Heart left ventricle (tissue), 13 donors: ENCODE results near the gene GPR37.

Experiments
- CTCF ChIP-seq, 12 donors: fragments of 200-600 bp; sonication (generic) in 4 of 12; IDR thresholded peaks; one replicate each; pipeline versions ENCODE4 v1.5.0 to v1.8.0; 2018 to 2022; ENCODE audit warnings: antibody characterized with exemption in 12 of 12, mild to moderate bottlenecking in 5 of 12
- POLR2A ChIP-seq, 2 donors: fragments of 450-650 bp; IDR thresholded peaks; one replicate each; pipeline ENCODE4 v1.6.1; 2017; ENCODE audit warnings: antibody characterized with exemption in 2 of 2, mild to moderate bottlenecking in 2 of 2, moderate library complexity in 2 of 2
- donor health status: ischemic (EF 13 %, LVEDD 7.1; RV severe dilation, severe dysfunction).
- donor health status: DM: no; HTN: yes; CAD: no.
- donor health status: DM: no; HTN: no; CAD: no.
- donor health status: ischemic (EF 25% LVEDD 6.9; RV normal size, moderate dysfunction).
- donor health status: ischemic (EF 25% LVEDD 5.7; RV mildly dilated, moderate dysfunction).
- donor health status: ischemic (EF 35%, LVEDD 5.7; RV mildly dilated, moderate dysfunction).
- donor health status: nonischemic (EF 11% LVEDD 7.7; RV severe dilation, severe dysfunction).
- donor health status: DM: yes; HTN: yes; CAD: no.
- donor health status: PGD.
- donor health status: ischemic (EF 29% LVEDD 5.4; RV normal size, mild dysfunction).
- donor health status: nonischemic (EF 23%, LVEDD 6.1; RV moderate dilation, normal function).

GRCh38 chr7:124751027-124751426 is 14.6 kb downstream of the GPR37 start:
- TF ChIP-seq CTCF (IDR thresholded peaks at IDR 0.05): no peak
- TF ChIP-seq POLR2A (IDR thresholded peaks at IDR 0.05): no peak
